Lower leg skin (tissue), 3 donors: ENCODE data around the gene MGA.

Experiments used
- POLR2A ChIP-seq, 2 donors: fragments of 450-650 bp; IDR thresholded peaks; one replicate each; pipeline ENCODE4 v1.6.1; 2016 to 2017; ENCODE audit warnings: antibody characterized with exemption in 2 of 2, mild to moderate bottlenecking in 1 of 2, moderate library complexity in 1 of 2
- TF ChIP-seq, protein P1 (sequence below), 3 donors: fragments of 450-650 bp; IDR thresholded peaks; one replicate each; pipeline ENCODE4 v1.5.1; 2016; ENCODE audit warnings: antibody characterized with exemption in 3 of 3, mild to moderate bottlenecking in 3 of 3, moderate library complexity in 2 of 3

DNA sequence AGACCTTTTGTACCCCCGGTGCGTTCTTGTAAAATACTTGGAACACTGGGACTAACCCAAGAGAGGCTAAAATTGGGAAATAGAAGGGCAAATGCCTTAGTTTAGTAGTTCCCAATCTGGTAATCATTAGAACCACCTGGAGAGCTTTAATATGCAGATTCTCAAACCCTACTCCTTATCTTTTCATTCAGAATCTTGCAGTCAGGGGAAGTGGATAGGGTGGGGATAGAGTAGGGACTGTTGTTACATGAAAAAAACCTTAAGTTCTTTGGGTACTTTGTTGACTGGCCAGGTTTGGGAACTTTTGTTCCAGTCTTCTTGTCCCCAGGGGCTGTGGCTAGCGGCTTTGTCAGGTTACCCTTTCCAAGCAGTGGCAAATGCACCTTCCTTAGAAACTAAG, 130.0 kb downstream of the MGA start:
- TF ChIP-seq, protein P1, sequence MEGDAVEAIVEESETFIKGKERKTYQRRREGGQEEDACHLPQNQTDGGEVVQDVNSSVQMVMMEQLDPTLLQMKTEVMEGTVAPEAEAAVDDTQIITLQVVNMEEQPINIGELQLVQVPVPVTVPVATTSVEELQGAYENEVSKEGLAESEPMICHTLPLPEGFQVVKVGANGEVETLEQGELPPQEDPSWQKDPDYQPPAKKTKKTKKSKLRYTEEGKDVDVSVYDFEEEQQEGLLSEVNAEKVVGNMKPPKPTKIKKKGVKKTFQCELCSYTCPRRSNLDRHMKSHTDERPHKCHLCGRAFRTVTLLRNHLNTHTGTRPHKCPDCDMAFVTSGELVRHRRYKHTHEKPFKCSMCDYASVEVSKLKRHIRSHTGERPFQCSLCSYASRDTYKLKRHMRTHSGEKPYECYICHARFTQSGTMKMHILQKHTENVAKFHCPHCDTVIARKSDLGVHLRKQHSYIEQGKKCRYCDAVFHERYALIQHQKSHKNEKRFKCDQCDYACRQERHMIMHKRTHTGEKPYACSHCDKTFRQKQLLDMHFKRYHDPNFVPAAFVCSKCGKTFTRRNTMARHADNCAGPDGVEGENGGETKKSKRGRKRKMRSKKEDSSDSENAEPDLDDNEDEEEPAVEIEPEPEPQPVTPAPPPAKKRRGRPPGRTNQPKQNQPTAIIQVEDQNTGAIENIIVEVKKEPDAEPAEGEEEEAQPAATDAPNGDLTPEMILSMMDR (IDR thresholded peaks at IDR 0.05) = no peak
- no peak for TF ChIP-seq POLR2A (IDR thresholded peaks at IDR 0.05)
